HCT116 (cell line): Measurements from ENCODE around the gene HOXA11. TPM values are rescaled to one million over a fixed set of nuclear protein-coding genes. Genes with fewer than 3 reads are reported as not detected.

Experiments
- ATAC-seq: fragments of 200-7000 bp; cut with Tn5 transposase; 2 replicates; pipeline ENCODE4 v1.9.1; 2020; ENCODE audit warnings: mild to moderate bottlenecking, moderate library complexity
- BruUV-seq: library from RNA; stranded (reverse); fragments of 400-500 nt; replicated peaks from 2 replicates; lab custom pipeline; 2021; lab: Mats Ljungman, UMichigan
- CTCF ChIA-PET: fragments of 300-600 bp; sonication (Branson Sonifier 250); formaldehyde crosslinking; loops from one replicate; lab custom pipeline; 2021; ENCODE audit warnings: antibody characterized with exemption; lab: Charles Lee
- POLR2A ChIA-PET: fragments of 300-600, 350-600 bp; sonication (Branson Sonifier 250); formaldehyde crosslinking; loops from one replicate; lab custom pipeline; 2021; ENCODE audit warnings: antibody characterized with exemption; lab: Charles Lee
- RAD21 ChIA-PET, 2 experiments: fragments of 300-600 bp; sonication (Branson Sonifier 250); formaldehyde crosslinking; loops; one replicate each; lab custom pipeline; 2023; ENCODE audit warnings: low total read pairs in 2 of 2; ENCODE audit not compliant: uncharacterized antibody in 2 of 2, unreplicated experiment in 2 of 2, low non-redundant PET in 1 of 2; lab: Charles Lee
- DNase-seq: peaks from one replicate; pipeline ENCODE4 v3.0.0-alpha.2; 2010; ENCODE audit warnings: low read depth, low spot score
- H2AFZ ChIP-seq: fragments of 200-600 bp; shearing (Covaris generic), sonication (generic); 2 replicates; pipeline ENCODE4 v1.6.1; 2017; ENCODE audit warnings: low read depth, mixed run types, mixed read lengths, antibody characterized with exemption, low read length; ENCODE audit not compliant: poor library complexity, severe bottlenecking
- H3K27ac ChIP-seq: 2 replicates; pipeline ENCODE4 v1.5.1; 2012; ENCODE audit warnings: low read depth, low read length
- H3K27me3 ChIP-seq: fragments of 200-600 bp; sonication (generic); 2 replicates; pipeline ENCODE4 v1.6.1; 2016; ENCODE audit warnings: mixed run types, low read length, mixed read lengths; ENCODE audit not compliant: insufficient read depth
- H3K36me3 ChIP-seq, 2 experiments: fragments of 200-500 bp in 1 of 2; fragments of 200-600 bp in 1 of 2; sonication (Bioruptor generic) in 1 of 2; sonication (generic) in 1 of 2; 2 replicates each; pipeline versions ENCODE4 v1.5.1 to v1.6.1; 2014 to 2016; ENCODE audit warnings: low read length in 2 of 2, inconsistent platforms in 1 of 2, mixed read lengths in 1 of 2, mixed run types in 1 of 2; ENCODE audit not compliant: insufficient read depth in 2 of 2, control insufficient read depth in 1 of 2
- H3K4me1 ChIP-seq, 2 experiments: fragments of 200-600 bp in 1 of 2; sonication (generic) in 1 of 2; 2 replicates each; pipeline versions ENCODE4 v1.5.1 to v1.6.1; 2012 to 2017; ENCODE audit warnings: low read length in 2 of 2, inconsistent platforms in 1 of 2, mild to moderate bottlenecking in 1 of 2, mixed read lengths in 1 of 2, mixed run types in 1 of 2, moderate library complexity in 1 of 2; ENCODE audit not compliant: insufficient read depth in 2 of 2, control insufficient read depth in 1 of 2
- H3K4me2 ChIP-seq: fragments of 200-600 bp; sonication (generic); 2 replicates; pipeline ENCODE4 v1.6.1; 2017; ENCODE audit warnings: mixed run types, low read length, mixed read lengths
- H3K4me3 ChIP-seq, 2 experiments: fragments of 200-600 bp in 1 of 2; sonication (generic) in 1 of 2; replicated peaks in 1 of 2; 2 replicates each; pipeline ENCODE4 v1.5.1; 2011 to 2016; ENCODE audit warnings: low read length in 2 of 2, control low read depth in 1 of 2, low read depth in 1 of 2, mild to moderate bottlenecking in 1 of 2, mixed read lengths in 1 of 2, mixed run types in 1 of 2
- H3K79me2 ChIP-seq: fragments of 200-600 bp; sonication (generic); 2 replicates; pipeline ENCODE4 v1.6.1; 2017; ENCODE audit warnings: mild to moderate bottlenecking, mixed run types, low read length, moderate library complexity, mixed read lengths; ENCODE audit not compliant: insufficient read depth
- H3K9ac ChIP-seq: fragments of 200-600 bp; sonication (generic); 2 replicates; pipeline ENCODE4 v1.6.1; 2016; ENCODE audit warnings: low read length, mixed read lengths
- H3K9me2 ChIP-seq: fragments of 200-600 bp; sonication (generic), shearing (Covaris generic); 2 replicates; pipeline ENCODE4 v1.6.1; 2017; ENCODE audit warnings: mixed run types, mild to moderate bottlenecking, moderate library complexity; ENCODE audit not compliant: insufficient read depth
- H3K9me3 ChIP-seq, 2 experiments: fragments of 200-500 bp in 1 of 2; fragments of 200-600 bp in 1 of 2; sonication (Bioruptor generic) in 1 of 2; sonication (generic) in 1 of 2; 2 replicates each; pipeline ENCODE4 v1.6.1; 2014 to 2017; ENCODE audit warnings: low read length in 2 of 2, mixed read lengths in 2 of 2, inconsistent platforms in 1 of 2, low read depth in 1 of 2, mild to moderate bottlenecking in 1 of 2, mixed run types in 1 of 2, moderate library complexity in 1 of 2; ENCODE audit not compliant: control insufficient read depth in 1 of 2, insufficient read depth in 1 of 2
- H4K20me1 ChIP-seq: fragments of 200-600 bp; sonication (generic), shearing (Covaris generic); 2 replicates; pipeline ENCODE4 v1.6.1; 2017; ENCODE audit warnings: mixed run types, mild to moderate bottlenecking, moderate library complexity; ENCODE audit not compliant: insufficient read depth
- CBX3 ChIP-seq: IDR thresholded peaks from 2 replicates; pipeline ENCODE4 v1.6.1; 2012; ENCODE audit warnings: low read depth
- CEBPB ChIP-seq: IDR thresholded peaks from 2 replicates; pipeline ENCODE4 v1.6.1; 2012; ENCODE audit warnings: low read depth
- CTCF ChIP-seq, 3 experiments: fragments of 200-600 bp in 1 of 3; sonication (generic) in 1 of 3; IDR thresholded peaks in 2 of 3; conservative IDR thresholded peaks in 1 of 3; 2 replicates each; pipeline ENCODE4 v1.5.1; 2012 to 2017; ENCODE audit warnings: low read depth in 2 of 3, low read length in 2 of 3, antibody characterized with exemption in 1 of 3, borderline replicate concordance in 1 of 3, control low read depth in 1 of 3, mild to moderate bottlenecking in 1 of 3, mixed read lengths in 1 of 3, mixed run types in 1 of 3, moderate library complexity in 1 of 3; ENCODE audit not compliant: insufficient read depth in 1 of 3
- EGR1 ChIP-seq: IDR thresholded peaks from 2 replicates; pipeline ENCODE4 v1.6.1; 2012; ENCODE audit warnings: low read depth
- ELF1 ChIP-seq: IDR thresholded peaks from 2 replicates; pipeline ENCODE4 v1.6.1; 2012; ENCODE audit warnings: low read depth, borderline replicate concordance
- EZH2 ChIP-seq: fragments of 200-600 bp; sonication (generic); IDR thresholded peaks from 2 replicates; pipeline ENCODE4 v1.6.1; 2017; ENCODE audit warnings: antibody characterized with exemption, mixed run types
- EZH2phosphoT487 ChIP-seq: fragments of 200-600 bp; IDR thresholded peaks from 2 replicates; pipeline ENCODE4 v1.6.1; 2018; ENCODE audit warnings: antibody characterized with exemption, borderline replicate concordance
- FOSL1 ChIP-seq: IDR thresholded peaks from 2 replicates; pipeline ENCODE4 v1.6.1; 2012; ENCODE audit warnings: low read depth
- JUND ChIP-seq: IDR thresholded peaks from 2 replicates; pipeline ENCODE4 v1.6.1; 2012
- RAD21 ChIP-seq: IDR thresholded peaks from 2 replicates; pipeline ENCODE4 v1.6.1; 2012; ENCODE audit warnings: low read depth, mild to moderate bottlenecking
- REST ChIP-seq: IDR thresholded peaks from 2 replicates; pipeline ENCODE4 v1.6.1; 2012; ENCODE audit warnings: low read depth
- SIN3A ChIP-seq: IDR thresholded peaks from 2 replicates; pipeline ENCODE4 v1.6.1; 2012; ENCODE audit warnings: low read depth
- SRF ChIP-seq: IDR thresholded peaks from 2 replicates; pipeline ENCODE4 v1.6.1; 2012; ENCODE audit warnings: low read depth
- YY1 ChIP-seq: IDR thresholded peaks from 2 replicates; pipeline ENCODE4 v1.6.1; 2011; ENCODE audit warnings: low read length, low read depth, moderate library complexity, mild to moderate bottlenecking; ENCODE audit not compliant: insufficient replicate concordance; ENCODE audit errors: extremely low read depth
- ZFX ChIP-seq: fragments of 450-650 bp; IDR thresholded peaks from 2 replicates; pipeline ENCODE4 v1.6.1; 2017
- ZNF274 ChIP-seq: fragments of 200-500 bp; sonication (Bioruptor generic); IDR thresholded peaks from 2 replicates; pipeline ENCODE4 v1.6.1; 2014; ENCODE audit warnings: mild to moderate bottlenecking, low read depth, low read length, inconsistent platforms
- intact Hi-C: fragments of 100-400 bp; cut with micrococcal nuclease; formaldehyde crosslinking; loops from 2 replicates; pipeline ENCODE4 v1.10.0; 2022
- total RNA-seq: library from RNA; stranded (reverse); gene quantifications from one replicate; pipeline ENCODE4 v1.2.1, GENCODE V29; 2021; ENCODE audit not compliant: unreplicated experiment
- TF ChIP-seq, protein P1 (sequence below): IDR thresholded peaks from 2 replicates; pipeline ENCODE4 v1.6.1; 2012
- TF ChIP-seq, protein P2 (sequence below): IDR thresholded peaks from 2 replicates; pipeline ENCODE4 v1.6.1; 2011; ENCODE audit warnings: mild to moderate bottlenecking, low read length, moderate library complexity; ENCODE audit not compliant: insufficient replicate concordance; ENCODE audit errors: extremely low read depth

The HOXA11 gene
- total RNA-seq, 1 experiment from 2014 or later = 6.8 TPM

DNA sequence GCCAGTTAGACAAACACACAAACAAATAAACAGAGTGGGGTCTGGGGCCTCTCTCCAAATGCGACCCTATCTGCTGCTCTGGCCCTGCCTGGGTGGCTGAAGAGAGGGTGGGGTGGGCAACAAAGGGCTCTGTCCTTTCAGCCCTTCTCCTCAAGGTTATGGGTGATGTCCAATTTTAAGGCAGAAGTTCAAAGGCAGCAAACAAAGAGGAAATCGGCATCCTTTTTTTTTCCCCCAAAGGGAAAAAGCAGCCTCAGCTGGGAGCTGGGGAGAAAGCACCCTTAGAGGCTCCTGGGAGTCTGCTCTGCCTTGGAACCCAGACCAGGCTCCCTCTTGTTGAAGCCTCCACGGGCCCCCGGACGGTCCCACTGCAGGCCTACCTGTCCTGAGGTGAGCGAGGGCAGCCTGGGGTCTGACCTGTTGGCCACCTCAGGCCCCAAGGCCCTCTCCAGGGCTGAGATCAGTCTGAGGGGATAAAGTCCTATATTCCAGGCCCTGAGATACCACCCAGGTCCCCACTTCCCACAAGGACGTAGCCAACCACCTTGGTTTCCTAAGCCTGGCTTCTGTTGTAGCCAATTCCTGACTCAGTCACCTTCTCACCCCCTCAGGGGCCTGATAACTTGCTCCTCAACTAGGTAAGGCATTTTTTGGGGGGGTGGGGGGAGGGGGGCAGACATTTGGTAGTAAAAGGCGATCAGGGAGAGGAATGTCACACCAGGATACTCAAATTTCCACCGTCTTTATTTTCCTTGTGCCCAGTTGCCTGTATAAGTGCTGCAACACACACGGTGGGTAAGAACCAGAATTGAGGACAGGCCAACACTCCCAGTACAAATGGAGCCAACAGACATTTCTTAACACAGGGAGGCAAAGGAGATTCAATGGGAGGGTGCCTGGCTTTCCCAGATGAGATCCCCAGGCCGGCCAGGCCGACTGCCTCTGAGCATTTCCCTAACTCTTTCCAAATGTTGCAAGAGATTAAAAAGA is 4.3 kb downstream of the HOXA11 start:
- no TSS peak for BruUV-seq
- Histone ChIP-seq H2AFZ (no peak overlapping the region), H3K36me3 (no peaks in the 10 kb centered on the region), H3K27me3 (no peaks in the 10 kb centered on the region), H3K79me2 (peaks cover 19% of the 10 kb centered on the region), H3K9me3 (no peaks in the 10 kb centered on the region), H4K20me1 (no peaks in the 10 kb centered on the region), H3K9me2 (no peaks in the 10 kb centered on the region), H3K4me1 (peaks cover 30 to 54% of the 10 kb centered on the region in 2 experiments), H3K27ac (peak overlapping the region; percentile 38; the same call in 1 of the 2 replicates), H3K4me2 (peak overlapping the region; percentile 90), H3K9ac (peak overlapping the region; percentile 65), H3K4me3 (peak overlapping the region in 1 of 2 experiments; percentile 56; a peak in 3 of 4 replicates)
- CTCF ChIA-PET = interaction anchor here (0.6 to 2.5 kb wide), 18 partner anchors 9 to 876 kb away, joined by 3 to 32 read pairs (median 4); partner anchors contain the start of gene HOXA13
- RAD21 ChIA-PET = no interaction called here
- no peak for ATAC-seq
- no peak for DNase-seq
- intact Hi-C loops = no loop called here
- POLR2A ChIA-PET = interaction anchor here (1.1 kb wide), 1 partner anchor 10 kb away, joined by 7 read pairs; no protein-coding TSS in a partner anchor
- TF ChIP-seq FOSL1 = no peak
- TF ChIP-seq, protein P1, sequence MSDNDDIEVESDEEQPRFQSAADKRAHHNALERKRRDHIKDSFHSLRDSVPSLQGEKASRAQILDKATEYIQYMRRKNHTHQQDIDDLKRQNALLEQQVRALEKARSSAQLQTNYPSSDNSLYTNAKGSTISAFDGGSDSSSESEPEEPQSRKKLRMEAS = no peak
- no peak for TF ChIP-seq EZH2phosphoT487
- no peak for TF ChIP-seq SRF
- TF ChIP-seq RAD21 = no peak
- TF ChIP-seq CEBPB = no peak
- no peak for TF ChIP-seq JUND
- no peak for TF ChIP-seq EZH2
- TF ChIP-seq, protein P2, sequence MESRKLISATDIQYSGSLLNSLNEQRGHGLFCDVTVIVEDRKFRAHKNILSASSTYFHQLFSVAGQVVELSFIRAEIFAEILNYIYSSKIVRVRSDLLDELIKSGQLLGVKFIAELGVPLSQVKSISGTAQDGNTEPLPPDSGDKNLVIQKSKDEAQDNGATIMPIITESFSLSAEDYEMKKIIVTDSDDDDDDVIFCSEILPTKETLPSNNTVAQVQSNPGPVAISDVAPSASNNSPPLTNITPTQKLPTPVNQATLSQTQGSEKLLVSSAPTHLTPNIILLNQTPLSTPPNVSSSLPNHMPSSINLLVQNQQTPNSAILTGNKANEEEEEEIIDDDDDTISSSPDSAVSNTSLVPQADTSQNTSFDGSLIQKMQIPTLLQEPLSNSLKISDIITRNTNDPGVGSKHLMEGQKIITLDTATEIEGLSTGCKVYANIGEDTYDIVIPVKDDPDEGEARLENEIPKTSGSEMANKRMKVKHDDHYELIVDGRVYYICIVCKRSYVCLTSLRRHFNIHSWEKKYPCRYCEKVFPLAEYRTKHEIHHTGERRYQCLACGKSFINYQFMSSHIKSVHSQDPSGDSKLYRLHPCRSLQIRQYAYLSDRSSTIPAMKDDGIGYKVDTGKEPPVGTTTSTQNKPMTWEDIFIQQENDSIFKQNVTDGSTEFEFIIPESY = no peak
- no peak for TF ChIP-seq CTCF (IDR thresholded peaks at IDR 0.05 in 2 of 3, conservative IDR thresholded peaks at IDR 0.05 in 1 of 3; ENCODE audit: borderline replicate concordance in 1 of 3, insufficient read depth in 1 of 3, low read depth in 2 of 3, low read length in 2 of 3)
- no peak for TF ChIP-seq REST
- TF ChIP-seq YY1 = no peak
- no peak for TF ChIP-seq EGR1
- no peak for TF ChIP-seq CBX3
- TF ChIP-seq SIN3A = no peak
- TF ChIP-seq ELF1 = no peak
- no peak for TF ChIP-seq ZNF274
- no peak for TF ChIP-seq ZFX
